A549 (cell line): Measurements from ENCODE around the gene ZNF71.

Experiments
- CEBPB ChIP-seq, 2 experiments: fragments of >200 bp in 1 of 2; sonication (Bioruptor Twin) in 1 of 2; formaldehyde crosslinking in 1 of 2; IDR thresholded peaks; 2 replicates each; pipeline ENCODE4 v1.6.1; 2012 to 2016
- CTCF ChIP-seq: fragments of >200 bp; sonication (Bioruptor Twin); formaldehyde crosslinking; IDR thresholded peaks from 3 replicates; pipeline ENCODE4 v1.5.1; 2016
- NR3C1 ChIP-seq: fragments of >200 bp; sonication (Bioruptor Twin); formaldehyde crosslinking; IDR thresholded peaks from 3 replicates; pipeline ENCODE4 v1.6.1; 2017

GRCh38 chr19:56562766-56563165, 32.3 kb upstream of the ZNF71 start:
- TF ChIP-seq NR3C1, result no peak
- no peak for TF ChIP-seq CEBPB (IDR thresholded peaks at IDR 0.05)
- no peak for TF ChIP-seq CTCF
